CD14-positive monocyte (primary cell): ENCODE results near the gene FAM219B. TPM values are rescaled to one million over a fixed set of nuclear protein-coding genes. Genes with fewer than 3 reads are reported as not detected.

Experiments
- DNase-seq, 3 donors: peaks; one replicate each; pipeline ENCODE4 v3.0.0-alpha.2; 2011 to 2022
- H2AFZ ChIP-seq: 2 replicates; pipeline ENCODE4 v1.6.0; 2012; ENCODE audit warnings: mild to moderate bottlenecking, low read depth, low read length, inconsistent platforms; ENCODE audit not compliant: insufficient read depth, poor library complexity, severe bottlenecking
- H3K27ac ChIP-seq, 2 donors: 1 replicate in 1 of 2; 2 replicates in 1 of 2; pipeline ENCODE4 v1.5.1; 2012 to 2013; ENCODE audit warnings: low read length in 2 of 2, control low read depth in 1 of 2, inconsistent platforms in 1 of 2, low read depth in 1 of 2, mild to moderate bottlenecking in 1 of 2
- H3K27me3 ChIP-seq, 2 donors: one replicate each; pipeline versions ENCODE4 v1.6.0 to v1.6.1; 2011 to 2013; ENCODE audit warnings: low read length in 2 of 2; ENCODE audit not compliant: control insufficient read depth in 2 of 2, insufficient read depth in 2 of 2
- H3K36me3 ChIP-seq, 2 donors: replicated peaks in 1 of 2; 1 replicate in 1 of 2; 2 replicates in 1 of 2; pipeline versions ENCODE4 v1.5.1 to v1.6.1; 2012 to 2013; ENCODE audit warnings: low read length in 2 of 2, control low read depth in 1 of 2, inconsistent platforms in 1 of 2, mild to moderate bottlenecking in 1 of 2; ENCODE audit not compliant: insufficient read depth in 2 of 2, control insufficient read depth in 1 of 2
- H3K4me1 ChIP-seq, 2 donors: 1 replicate in 1 of 2; 2 replicates in 1 of 2; pipeline versions ENCODE4 v1.5.1 to v1.6.1; 2012 to 2013; ENCODE audit warnings: low read length in 2 of 2, control low read depth in 1 of 2, inconsistent platforms in 1 of 2, mild to moderate bottlenecking in 1 of 2, moderate library complexity in 1 of 2; ENCODE audit not compliant: insufficient read depth in 2 of 2, control insufficient read depth in 1 of 2
- H3K4me2 ChIP-seq: replicated peaks from 2 replicates; pipeline ENCODE3; 2012; ENCODE audit warnings: low read length, moderate library complexity, mild to moderate bottlenecking; ENCODE audit not compliant: poor library complexity, severe bottlenecking; ENCODE audit errors: extremely low read depth
- H3K4me3 ChIP-seq, 3 experiments: fragments of 200-600 bp in 1 of 3; sonication (generic) in 1 of 3; replicated peaks in 1 of 3; 1 replicate in 2 of 3; 2 replicates in 1 of 3; pipeline ENCODE4 v1.5.1; 2011 to 2013; ENCODE audit warnings: low read length in 3 of 3, mild to moderate bottlenecking in 3 of 3, control low read depth in 2 of 3, low read depth in 2 of 3, inconsistent platforms in 1 of 3, moderate library complexity in 1 of 3
- H3K79me2 ChIP-seq: 2 replicates; pipeline ENCODE4 v1.6.0; 2012; ENCODE audit warnings: mild to moderate bottlenecking, control low read depth, inconsistent platforms, low read length, moderate library complexity; ENCODE audit not compliant: insufficient read depth
- H3K9ac ChIP-seq: 2 replicates; pipeline ENCODE4 v1.6.0; 2017; ENCODE audit warnings: low read length, mild to moderate bottlenecking; ENCODE audit not compliant: insufficient read depth, poor library complexity, severe bottlenecking
- H3K9me3 ChIP-seq, 2 donors: replicated peaks in 1 of 2; 1 replicate in 1 of 2; 2 replicates in 1 of 2; pipeline versions ENCODE4 v1.5.1 to v1.6.1; 2012 to 2013; ENCODE audit warnings: low read length in 2 of 2, control low read depth in 1 of 2; ENCODE audit not compliant: control insufficient read depth in 1 of 2, insufficient read depth in 1 of 2
- H4K20me1 ChIP-seq: 2 replicates; pipeline ENCODE4 v1.6.0; 2012; ENCODE audit warnings: mild to moderate bottlenecking, low read length, control low read depth, moderate library complexity; ENCODE audit not compliant: insufficient read depth
- H3K27ac Mint-ChIP-seq, 7 donors: one replicate each; pipeline ENCODE4 v1.8.0; 2020; ENCODE audit warnings: mild to moderate bottlenecking in 7 of 7, mixed read lengths in 7 of 7, moderate library complexity in 6 of 7, inconsistent platforms in 2 of 7
- H3K27me3 Mint-ChIP-seq, 3 donors: one replicate each; pipeline ENCODE4 v1.8.0; 2021 to 2022; ENCODE audit warnings: low read depth in 3 of 3, mild to moderate bottlenecking in 3 of 3, mixed read lengths in 3 of 3, moderate library complexity in 3 of 3, inconsistent platforms in 1 of 3
- H3K36me3 Mint-ChIP-seq, 2 donors: one replicate each; pipeline ENCODE4 v1.8.0; 2020; ENCODE audit warnings: mixed read lengths in 2 of 2, inconsistent platforms in 1 of 2, mild to moderate bottlenecking in 1 of 2
- H3K4me1 Mint-ChIP-seq: one replicate; pipeline ENCODE4 v1.8.0; 2020; ENCODE audit warnings: mild to moderate bottlenecking, mixed read lengths
- H3K4me3 Mint-ChIP-seq, 2 donors: one replicate each; pipeline ENCODE4 v1.8.0; 2020; ENCODE audit warnings: mild to moderate bottlenecking in 2 of 2, mixed read lengths in 2 of 2, moderate library complexity in 1 of 2
- H3K9me3 Mint-ChIP-seq, 7 donors: one replicate each; pipeline ENCODE4 v1.8.0; 2020 to 2022; ENCODE audit warnings: mixed read lengths in 7 of 7, mild to moderate bottlenecking in 6 of 7, moderate library complexity in 6 of 7, inconsistent platforms in 2 of 7
- WGBS: methylation state at CpG from one replicate; pipeline ENCODE4 v1.1.5; 2013; ENCODE audit warnings: missing lambda C conversion rate; ENCODE audit not compliant: insufficient coverage; 5-methylcytosine and 5-hydroxymethylcytosine counted together
- intact Hi-C, 2 donors: fragments of 100-400 bp; cut with micrococcal nuclease; formaldehyde crosslinking; loops; one replicate each; pipeline versions ENCODE4 v1.15.0 to v1.15.1; 2023
- polyA plus RNA-seq, 3 donors: library from polyadenylated mRNA; depleted of rRNA in 1 of 3; unstranded in 2 of 3; stranded (reverse) in 1 of 3; fragments of 300-500 nt in 2 of 3; fragments of >200 nt in 1 of 3; fragmentation: Illumina TruSeq in 2 of 3; gene quantifications; 1 replicate in 2 of 3; 2 replicates in 1 of 3; pipeline ENCODE4 v1.2.3, GENCODE V29; 2012 to 2021
- TF ChIP-seq, protein P1 (sequence below): fragments of 200-600 bp; IDR thresholded peaks from one replicate; pipeline ENCODE4 v1.8.0; 2022; ENCODE audit warnings: antibody characterized with exemption, mild to moderate bottlenecking

Gene FAM219B
- polyA plus RNA-seq, 3 donors: 11.7 to 53.9 (median 17.1) TPM

- Histone ChIP-seq H2AFZ (peak overlapping the region; percentile 76), H3K79me2 (peaks cover 53% of the 10 kb centered on the region), H3K36me3 (no peaks in the 10 kb centered on the region), H4K20me1 (peaks cover 50% of the 10 kb centered on the region), H3K4me2 (peak overlapping the region; percentile 94), H3K4me1 (peaks cover 56 to 62% of the 10 kb centered on the region in 2 donors), H3K4me3 (peak overlapping the region; percentile 76 to 82 (median 77)), H3K9ac (peak overlapping the region; percentile 89), H3K27ac (peak overlapping the region; percentile 83 to 98), H3K27me3 (no peaks in the 10 kb centered on the region), H3K9me3 (no peaks in the 10 kb centered on the region)
- Mint-ChIP-seq H3K27ac (peak overlapping the region; percentile 95 to 99 (median 98)), H3K4me3 (peak overlapping the region; percentile 89 to 95), H3K27me3 (peaks cover 1 to 4% (median 1%) of the 10 kb centered on the region in 3 donors), H3K36me3 (no peaks in the 10 kb centered on the region), H3K9me3 (peaks cover 0 to 1% (median 0%) of the 10 kb centered on the region in 7 donors), H3K4me1 (peaks cover 55% of the 10 kb centered on the region)
- TF ChIP-seq, protein P1, sequence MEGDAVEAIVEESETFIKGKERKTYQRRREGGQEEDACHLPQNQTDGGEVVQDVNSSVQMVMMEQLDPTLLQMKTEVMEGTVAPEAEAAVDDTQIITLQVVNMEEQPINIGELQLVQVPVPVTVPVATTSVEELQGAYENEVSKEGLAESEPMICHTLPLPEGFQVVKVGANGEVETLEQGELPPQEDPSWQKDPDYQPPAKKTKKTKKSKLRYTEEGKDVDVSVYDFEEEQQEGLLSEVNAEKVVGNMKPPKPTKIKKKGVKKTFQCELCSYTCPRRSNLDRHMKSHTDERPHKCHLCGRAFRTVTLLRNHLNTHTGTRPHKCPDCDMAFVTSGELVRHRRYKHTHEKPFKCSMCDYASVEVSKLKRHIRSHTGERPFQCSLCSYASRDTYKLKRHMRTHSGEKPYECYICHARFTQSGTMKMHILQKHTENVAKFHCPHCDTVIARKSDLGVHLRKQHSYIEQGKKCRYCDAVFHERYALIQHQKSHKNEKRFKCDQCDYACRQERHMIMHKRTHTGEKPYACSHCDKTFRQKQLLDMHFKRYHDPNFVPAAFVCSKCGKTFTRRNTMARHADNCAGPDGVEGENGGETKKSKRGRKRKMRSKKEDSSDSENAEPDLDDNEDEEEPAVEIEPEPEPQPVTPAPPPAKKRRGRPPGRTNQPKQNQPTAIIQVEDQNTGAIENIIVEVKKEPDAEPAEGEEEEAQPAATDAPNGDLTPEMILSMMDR: no peak
- DNase-seq: no peak
- intact Hi-C loops: loop anchor here in 1 of 2 donors (2.0 kb wide), 1 partner anchor 64 kb away; no protein-coding TSS in a partner anchor
- 0% methylated on average over 10 of the region's 11 CpGs for WGBS
Observed at GRCh38 chr15:74872702-74873035, 34.0 kb downstream of the FAM219B start.

DNA sequence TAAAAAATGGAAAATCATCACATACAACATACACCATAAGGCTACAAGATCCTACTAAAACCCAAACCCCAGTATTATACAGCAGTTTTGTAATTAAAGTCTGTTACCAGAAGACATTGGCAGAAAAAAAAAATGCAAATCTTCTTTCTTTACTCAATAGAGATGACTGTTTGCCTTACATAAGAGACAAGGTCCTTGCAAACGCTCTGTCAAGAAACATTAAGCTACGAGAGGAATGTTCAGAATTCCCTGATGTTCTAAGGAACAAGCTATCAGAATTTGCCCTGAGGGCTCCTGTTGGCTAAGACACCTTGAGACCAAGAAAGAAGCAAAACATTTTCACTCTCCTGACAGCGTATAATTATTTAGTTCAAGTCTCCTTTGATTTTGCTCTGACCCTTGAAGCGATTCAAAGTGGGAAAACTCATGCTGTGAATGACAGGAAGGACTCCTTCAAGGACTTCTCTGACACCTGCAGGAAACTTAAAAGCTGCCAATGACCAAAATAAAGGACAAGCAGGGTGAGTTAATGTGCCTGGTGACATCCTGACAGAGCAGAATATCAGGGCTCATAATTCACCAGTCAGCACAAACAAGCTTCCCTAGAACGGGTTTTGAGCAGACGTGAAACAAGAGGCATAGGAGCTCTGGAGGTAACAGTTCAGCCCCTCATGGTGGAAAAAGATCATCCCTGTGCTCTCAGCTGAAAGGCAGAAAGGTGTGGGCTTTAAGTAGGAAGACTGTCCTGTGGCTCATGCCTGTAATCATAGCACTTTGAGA, 36.0 kb downstream of the FAM219B start:
- Histone ChIP-seq H2AFZ (no peak overlapping the region), H3K4me1 (peaks cover 74 to 78% of the 10 kb centered on the region in 2 donors), H3K4me2 (peak overlapping the region; percentile 79), H4K20me1 (peaks cover 70% of the 10 kb centered on the region), H3K36me3 (peaks cover 0 to 6% of the 10 kb centered on the region in 2 donors), H3K9ac (peak overlapping the region; percentile 2), H3K9me3 (no peaks in the 10 kb centered on the region), H3K27ac (peak overlapping the region; percentile 68 to 81), H3K79me2 (peaks cover 74% of the 10 kb centered on the region), H3K27me3 (no peaks in the 10 kb centered on the region), H3K4me3 (peak overlapping the region in 2 of 3 experiments; percentile 4 to 69)
- peaks cover 0 to 4% (median 1%) of the 10 kb centered on the region in 3 donors for H3K27me3 Mint-ChIP-seq
- peak in 2 of 3 donors; percentile 22 to 24 for DNase-seq
- intact Hi-C loops: no loop called here
- H3K4me3 Mint-ChIP-seq: peak overlapping the region; percentile 26 to 77
- H3K4me1 Mint-ChIP-seq: peaks cover 76% of the 10 kb centered on the region
- H3K27ac Mint-ChIP-seq: peak overlapping the region; percentile 91 to 98 (median 97)
- TF ChIP-seq, protein P1: no peak
- H3K36me3 Mint-ChIP-seq: peaks cover 7 to 16% of the 10 kb centered on the region in 2 donors
- 7% methylated on average over 5 of the region's 6 CpGs for WGBS
- peaks cover 0 to 1% (median 0%) of the 10 kb centered on the region in 7 donors for H3K9me3 Mint-ChIP-seq
